PC-9 (cell line): ENCODE results near the gene GIMAP8. TPM values are rescaled to one million over a fixed set of nuclear protein-coding genes. Genes with fewer than 3 reads are reported as not detected.

Experiments
- BruUV-seq: library from RNA; stranded (reverse); fragments of 400-500 nt; replicated peaks from 2 replicates; lab custom pipeline; 2021; lab: Mats Ljungman, UMichigan
- CTCF ChIA-PET: fragments of 300-600 bp; sonication (Branson Sonifier 250); formaldehyde crosslinking; loops from one replicate; lab custom pipeline; 2022; ENCODE audit warnings: antibody characterized with exemption; lab: Charles Lee
- POLR2A ChIA-PET: fragments of 300-600 bp; sonication (Branson Sonifier 250); formaldehyde crosslinking; loops from one replicate; lab custom pipeline; 2022; ENCODE audit warnings: antibody characterized with exemption; ENCODE audit not compliant: unreplicated experiment; lab: Charles Lee
- DNase-seq, 2 experiments: peaks; one replicate each; pipeline versions ENCODE4 v3.0.0 to v3.0.0-alpha.2; 2015 to 2022; ENCODE audit warnings: mixed read lengths in 1 of 2
- H2AFZ ChIP-seq: fragments of 200-600 bp; sonication (generic); 2 replicates; pipeline ENCODE4 v1.8.1; 2017; ENCODE audit warnings: antibody characterized with exemption
- H3F3A ChIP-seq: fragments of 200-600 bp; sonication (generic); 2 replicates; pipeline ENCODE4 v1.8.1; 2017; ENCODE audit warnings: antibody characterized with exemption, mild to moderate bottlenecking, low read depth; ENCODE audit not compliant: insufficient read depth
- H3K27ac ChIP-seq: fragments of 200-600 bp; sonication (generic); 2 replicates; pipeline ENCODE4 v1.6.1; 2016; ENCODE audit warnings: mixed run types
- H3K27me3 ChIP-seq: fragments of 200-600 bp; sonication (generic); 2 replicates; pipeline ENCODE4 v1.6.1; 2016; ENCODE audit warnings: low read depth, mixed run types; ENCODE audit not compliant: insufficient read depth
- H3K36me3 ChIP-seq: fragments of 200-600 bp; sonication (generic); 2 replicates; pipeline ENCODE4 v1.6.1; 2016; ENCODE audit warnings: low read depth, mixed run types
- H3K4me1 ChIP-seq: fragments of 200-600 bp; sonication (generic); replicated peaks from 2 replicates; pipeline ENCODE4 v1.6.1; 2016; ENCODE audit warnings: mixed run types; ENCODE audit not compliant: insufficient read depth
- H3K4me2 ChIP-seq: fragments of 200-600 bp; sonication (generic); 2 replicates; pipeline ENCODE4 v1.6.1; 2017; ENCODE audit warnings: mixed run types
- H3K4me3 ChIP-seq: fragments of 200-600 bp; sonication (generic); 2 replicates; pipeline ENCODE4 v1.6.1; 2016; ENCODE audit warnings: mixed run types
- H3K79me2 ChIP-seq: fragments of 200-600 bp; sonication (generic); 2 replicates; pipeline ENCODE4 v1.6.1; 2017; ENCODE audit warnings: low read depth, mixed run types
- H3K9me2 ChIP-seq: fragments of 200-600 bp; sonication (generic); 2 replicates; pipeline ENCODE4 v1.8.1; 2017; ENCODE audit warnings: mild to moderate bottlenecking; ENCODE audit not compliant: insufficient read depth
- H3K9me3 ChIP-seq: fragments of 200-600 bp; sonication (generic); 2 replicates; pipeline ENCODE4 v1.8.1; 2016; ENCODE audit warnings: low read depth; ENCODE audit not compliant: insufficient read depth
- H4K20me1 ChIP-seq: fragments of 200-600 bp; sonication (generic); 2 replicates; pipeline ENCODE4 v1.8.1; 2017; ENCODE audit not compliant: insufficient read depth
- EZH2 ChIP-seq: fragments of 200-600 bp; sonication (generic); IDR thresholded peaks from 2 replicates; pipeline ENCODE4 v1.8.0; 2017; ENCODE audit warnings: antibody characterized with exemption, low read depth
- intact Hi-C: fragments of 100-400 bp; cut with micrococcal nuclease; formaldehyde crosslinking; loops from one replicate; pipeline ENCODE4 v1.10.0; 2022; ENCODE audit not compliant: unreplicated experiment
- total RNA-seq: library from RNA; stranded (reverse); gene quantifications from 2 replicates; pipeline ENCODE4 v1.2.3, GENCODE V29; 2021
- TF ChIP-seq, protein P1 (sequence below): fragments of 200-600 bp; sonication (generic); conservative IDR thresholded peaks from 2 replicates; pipeline ENCODE4 v1.6.1; 2017; ENCODE audit warnings: mixed run types, antibody characterized with exemption, mild to moderate bottlenecking, moderate library complexity

Gene GIMAP8
- total RNA-seq, 1 experiment from 2014 or later: not detected

DNA sequence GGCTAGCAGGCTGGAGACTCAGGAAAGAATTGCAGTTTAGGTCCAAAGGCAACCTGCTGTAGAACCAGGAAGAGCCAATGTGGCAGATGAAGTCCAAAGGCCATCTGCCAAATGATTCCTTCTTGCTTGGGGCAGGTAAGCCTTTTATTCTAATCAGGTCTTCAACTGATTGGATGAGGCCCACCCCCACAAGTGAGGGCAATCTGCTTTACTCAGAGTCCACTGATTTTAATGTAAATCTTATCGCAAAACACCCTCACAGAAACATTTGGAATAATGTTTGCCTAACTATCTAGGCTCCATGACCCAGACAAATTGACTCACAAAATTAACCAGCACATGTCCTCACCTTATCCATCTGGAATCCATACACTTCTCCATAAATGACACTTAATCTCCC, 7.8 kb downstream of the GIMAP8 start:
- no TSS peak for BruUV-seq

DNA sequence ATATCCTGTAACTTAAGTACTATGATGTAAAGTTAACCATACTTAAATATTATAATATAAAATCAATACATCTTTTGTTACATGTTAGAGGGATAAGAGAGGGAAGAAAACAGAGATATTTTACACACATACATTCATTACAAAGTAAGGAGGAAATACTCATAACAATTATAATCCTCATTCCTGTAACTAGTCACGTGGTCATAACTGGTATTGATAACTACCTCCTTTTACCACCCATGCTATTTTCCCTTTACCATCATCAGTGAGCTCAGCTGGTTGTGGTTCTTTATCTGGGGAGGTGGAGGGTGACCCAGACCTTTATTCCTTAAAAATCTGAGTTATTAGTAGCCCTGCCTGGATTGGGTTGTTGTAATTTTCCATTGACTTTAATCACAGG, 8.3 kb downstream of the GIMAP8 start:
- Histone ChIP-seq H3K4me3 (no peak overlapping the region), H2AFZ (no peak overlapping the region), H3K9me3 (peaks cover 6% of the 10 kb centered on the region; the same call in 1 of the 2 replicates), H3K4me1 (no peaks in the 10 kb centered on the region), H3K36me3 (no peaks in the 10 kb centered on the region), H3K79me2 (no peaks in the 10 kb centered on the region), H3K27me3 (peaks cover 34% of the 10 kb centered on the region), H3K9me2 (no peaks in the 10 kb centered on the region), H3K4me2 (no peak overlapping the region), H3K27ac (no peak overlapping the region), H3F3A (no peaks in the 10 kb centered on the region), H4K20me1 (no peaks in the 10 kb centered on the region)
- CTCF ChIA-PET: no interaction called here
- intact Hi-C loops: no loop called here
- TF ChIP-seq, protein P1, sequence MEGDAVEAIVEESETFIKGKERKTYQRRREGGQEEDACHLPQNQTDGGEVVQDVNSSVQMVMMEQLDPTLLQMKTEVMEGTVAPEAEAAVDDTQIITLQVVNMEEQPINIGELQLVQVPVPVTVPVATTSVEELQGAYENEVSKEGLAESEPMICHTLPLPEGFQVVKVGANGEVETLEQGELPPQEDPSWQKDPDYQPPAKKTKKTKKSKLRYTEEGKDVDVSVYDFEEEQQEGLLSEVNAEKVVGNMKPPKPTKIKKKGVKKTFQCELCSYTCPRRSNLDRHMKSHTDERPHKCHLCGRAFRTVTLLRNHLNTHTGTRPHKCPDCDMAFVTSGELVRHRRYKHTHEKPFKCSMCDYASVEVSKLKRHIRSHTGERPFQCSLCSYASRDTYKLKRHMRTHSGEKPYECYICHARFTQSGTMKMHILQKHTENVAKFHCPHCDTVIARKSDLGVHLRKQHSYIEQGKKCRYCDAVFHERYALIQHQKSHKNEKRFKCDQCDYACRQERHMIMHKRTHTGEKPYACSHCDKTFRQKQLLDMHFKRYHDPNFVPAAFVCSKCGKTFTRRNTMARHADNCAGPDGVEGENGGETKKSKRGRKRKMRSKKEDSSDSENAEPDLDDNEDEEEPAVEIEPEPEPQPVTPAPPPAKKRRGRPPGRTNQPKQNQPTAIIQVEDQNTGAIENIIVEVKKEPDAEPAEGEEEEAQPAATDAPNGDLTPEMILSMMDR: no peak
- TF ChIP-seq EZH2: no peak
- POLR2A ChIA-PET: no interaction called here
- no peak for DNase-seq
- BruUV-seq: no TSS peak

More for the DNA sequence above, 7.8 kb downstream of the GIMAP8 start:
- no peak overlapping the region for H3K4me2 ChIP-seq
- no peak overlapping the region for H3K4me3 ChIP-seq
- no peaks in the 10 kb centered on the region for H3K79me2 ChIP-seq
- no peaks in the 10 kb centered on the region for H3K4me1 ChIP-seq
- no peak overlapping the region for H2AFZ ChIP-seq
- ChIA-PET POLR2A (no interaction called here), CTCF (no interaction called here)
- H3K9me2 ChIP-seq: no peaks in the 10 kb centered on the region
- peaks cover 6% of the 10 kb centered on the region; the same call in 1 of the 2 replicates for H3K9me3 ChIP-seq
- no peak overlapping the region for H3K27ac ChIP-seq
- H3K27me3 ChIP-seq: peaks cover 40% of the 10 kb centered on the region
- H3F3A ChIP-seq: no peaks in the 10 kb centered on the region
- no peak for DNase-seq
- H4K20me1 ChIP-seq: no peaks in the 10 kb centered on the region
- intact Hi-C loops: no loop called here
- no peaks in the 10 kb centered on the region for H3K36me3 ChIP-seq
- TF ChIP-seq EZH2: no peak
- TF ChIP-seq, protein P1: no peak

DNA sequence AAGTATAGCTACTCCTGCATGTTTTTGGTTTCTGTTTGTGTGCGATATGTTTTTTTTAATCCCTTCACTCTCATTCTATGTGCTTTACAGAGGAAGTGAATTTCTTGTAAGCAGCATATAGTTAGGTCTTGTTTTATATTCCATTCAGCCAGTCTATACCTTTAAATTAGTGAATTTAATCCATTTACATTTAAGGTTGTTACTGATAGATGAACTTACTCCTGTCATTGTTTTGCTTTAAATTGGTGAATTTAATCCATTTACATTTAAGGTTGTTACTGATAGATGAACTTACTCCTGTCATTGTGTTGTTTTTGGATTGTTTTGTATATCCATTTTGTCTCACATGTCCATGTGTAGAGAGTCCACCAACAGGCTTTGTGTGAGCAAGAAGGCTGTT, 11.1 kb downstream of the GIMAP8 start:
- Histone ChIP-seq H3K9me2 (no peaks in the 10 kb centered on the region), H3K4me2 (no peak overlapping the region), H3K4me1 (no peaks in the 10 kb centered on the region), H3F3A (no peaks in the 10 kb centered on the region), H3K9me3 (peaks cover 5% of the 10 kb centered on the region; the same call in 1 of the 2 replicates), H3K27ac (no peak overlapping the region), H3K36me3 (no peaks in the 10 kb centered on the region), H3K4me3 (no peak overlapping the region), H3K27me3 (peaks cover 28% of the 10 kb centered on the region), H3K79me2 (no peaks in the 10 kb centered on the region), H4K20me1 (no peaks in the 10 kb centered on the region), H2AFZ (no peak overlapping the region)
- ChIA-PET POLR2A (no interaction called here), CTCF (no interaction called here)
- TF ChIP-seq, protein P1: no peak
- TF ChIP-seq EZH2: no peak
- BruUV-seq: no TSS peak
- no peak for DNase-seq
- intact Hi-C loops: no loop called here
